Ovary (tissue), 3 donors: ENCODE data around the gene MDC1.

Source experiments
- CTCF ChIP-seq, 3 donors: fragments of 450-650 bp in 2 of 3; fragments of 200-600 bp in 1 of 3; IDR thresholded peaks; one replicate each; pipeline versions ENCODE4 v1.5.1 to v1.8.0; 2016 to 2022; ENCODE audit warnings: antibody characterized with exemption in 3 of 3, mild to moderate bottlenecking in 1 of 3
- POLR2A ChIP-seq: fragments of 450-650 bp; IDR thresholded peaks from one replicate; pipeline ENCODE4 v1.6.1; 2017; ENCODE audit warnings: antibody characterized with exemption, mild to moderate bottlenecking, moderate library complexity
- donor health status: DM: no; HTN: no; CAD: no.

DNA sequence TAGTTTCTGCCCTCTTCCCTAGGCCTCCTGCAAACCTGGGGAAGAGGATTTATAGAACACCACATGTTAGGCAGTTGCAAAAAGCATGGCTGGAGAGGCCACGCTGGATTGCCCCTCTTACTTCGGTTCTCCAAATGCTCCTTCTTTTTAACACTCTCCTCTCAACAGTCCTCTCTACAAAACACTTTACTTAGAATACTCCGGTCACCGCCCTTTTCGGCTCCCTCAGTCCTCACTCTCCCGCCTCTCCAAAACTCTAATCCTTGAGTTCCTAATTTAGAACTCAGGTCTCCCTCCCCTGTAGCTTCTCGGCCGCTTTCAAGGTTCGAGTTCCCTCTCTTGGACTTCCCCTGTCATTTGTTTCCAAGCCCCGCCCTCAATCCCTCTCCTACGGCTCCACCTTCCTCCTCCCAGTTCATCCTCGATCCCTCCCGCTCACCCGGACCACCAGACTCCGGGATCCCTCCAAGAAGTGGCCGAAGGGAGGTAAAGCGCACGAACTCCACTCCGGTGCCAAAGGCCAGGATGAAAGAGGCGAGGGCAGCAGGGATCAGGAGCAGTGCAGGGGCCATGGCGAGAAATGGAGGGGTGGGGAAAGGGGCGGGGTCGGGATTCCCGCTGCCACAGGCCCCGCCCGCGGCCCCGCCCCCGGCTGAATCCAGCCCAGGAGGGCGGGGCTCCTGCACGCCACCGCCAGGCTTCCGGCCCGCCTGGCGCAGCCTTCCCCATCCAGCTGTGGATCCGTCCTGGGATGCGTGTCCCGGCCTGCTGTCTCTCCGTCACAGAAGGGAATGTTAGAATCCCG lies 26.5 kb downstream of the MDC1 start, which contains the start of gene NRM:
- TF ChIP-seq CTCF (IDR thresholded peaks at IDR 0.05) = no peak
- no peak for TF ChIP-seq POLR2A
